ENCODE results near the gene BCL6. TPM values are rescaled to one million over a fixed set of nuclear protein-coding genes. Genes with fewer than 3 reads are reported as not detected.

BCL6 gene
- total RNA-seq, 6 experiments from 2014 or later = 28.0 to 36.5 (median 31.1) TPM

GRCh38 chr3:187769771-187770170 is 24.5 kb upstream of the BCL6 start:
- H3K4me1 Mint-ChIP-seq (ENCODE audit: low read depth) = peaks cover 36% of the 10 kb centered on the region
- no peak for DNase-seq
- TF ChIP-seq CTCF (IDR thresholded peaks at IDR 0.05) = no peak
- H3K4me3 Mint-ChIP-seq = no peak overlapping the region
- H3K36me3 Mint-ChIP-seq (ENCODE audit: low read depth) = no peaks in the 10 kb centered on the region; the same call in 1 of the 2 replicates
- no peaks in the 10 kb centered on the region for H3K9me3 Mint-ChIP-seq
- H3K27ac Mint-ChIP-seq = no peak overlapping the region
- no peaks in the 10 kb centered on the region for H3K27me3 Mint-ChIP-seq (ENCODE audit: insufficient read depth)

DNA sequence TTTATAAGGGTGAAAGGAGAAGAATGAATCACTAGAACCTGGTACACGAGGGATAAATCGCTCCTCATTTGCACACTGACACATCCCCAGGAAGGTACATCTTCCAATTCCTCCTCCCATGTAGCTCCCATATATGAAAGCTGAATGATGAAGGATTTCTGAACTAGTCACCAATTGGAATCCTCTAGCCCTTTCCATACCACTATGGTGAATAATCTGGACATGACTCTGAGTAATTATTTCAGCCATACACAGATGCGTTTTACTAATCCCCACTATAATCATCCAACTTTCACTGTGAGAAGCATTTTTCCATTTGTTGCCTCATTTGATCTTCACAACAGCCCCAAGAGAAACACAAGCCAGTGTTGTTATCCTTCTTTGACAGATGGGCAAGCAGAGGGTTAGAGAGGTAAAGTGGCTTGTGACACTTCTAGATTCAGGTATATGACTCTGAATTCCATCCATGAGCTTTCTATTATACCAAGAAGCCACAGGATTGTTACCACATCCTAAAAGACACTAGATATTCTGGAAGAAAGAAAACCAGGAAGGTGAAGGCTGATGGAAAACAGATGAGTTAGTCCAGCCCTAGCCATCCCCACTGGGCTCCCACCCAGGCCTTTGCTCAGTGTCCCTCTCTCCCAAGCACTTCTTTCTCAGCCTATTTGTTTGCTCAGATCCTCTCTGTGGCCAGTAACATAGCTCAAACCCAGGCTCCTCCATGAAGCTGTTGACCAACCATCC is 22.2 kb upstream of the BCL6 start:
- Mint-ChIP-seq H3K27me3 (ENCODE audit: insufficient read depth) (no peaks in the 10 kb centered on the region), H3K4me3 (peak overlapping the region; percentile 18), H3K9me3 (no peaks in the 10 kb centered on the region), H3K36me3 (ENCODE audit: low read depth) (no peaks in the 10 kb centered on the region; the same call in 1 of the 2 replicates), H3K4me1 (ENCODE audit: low read depth) (peaks cover 49% of the 10 kb centered on the region), H3K27ac (peak overlapping the region; percentile 78)
- TF ChIP-seq CTCF (IDR thresholded peaks at IDR 0.05) = no peak
- peak; percentile 93 for DNase-seq

DNA sequence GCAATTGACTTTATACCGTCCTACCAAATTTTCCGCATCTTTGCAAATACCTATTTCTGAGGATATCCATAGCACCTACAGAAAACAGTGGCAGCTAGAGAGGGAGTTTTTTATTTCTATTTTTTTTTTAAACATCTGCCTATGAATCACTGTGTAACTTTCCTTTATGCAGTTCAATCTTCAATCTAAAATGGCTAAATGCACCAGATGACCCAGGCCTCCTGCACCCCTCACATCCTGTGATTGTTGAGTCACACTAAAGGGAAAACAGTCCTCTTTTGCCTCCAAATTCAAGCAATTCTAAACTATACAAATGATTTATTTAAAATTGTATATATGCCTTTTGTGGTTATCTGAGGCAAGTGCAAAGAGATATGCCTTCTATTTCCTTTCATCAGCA is 20.1 kb upstream of the BCL6 start:
- Mint-ChIP-seq H3K27ac (no peak overlapping the region), H3K27me3 (ENCODE audit: insufficient read depth) (no peaks in the 10 kb centered on the region), H3K4me1 (ENCODE audit: low read depth) (peaks cover 49% of the 10 kb centered on the region), H3K4me3 (no peak overlapping the region), H3K9me3 (no peaks in the 10 kb centered on the region), H3K36me3 (ENCODE audit: low read depth) (no peaks in the 10 kb centered on the region; the same call in 1 of the 2 replicates)
- no peak for TF ChIP-seq CTCF (IDR thresholded peaks at IDR 0.05)
- DNase-seq = peak; percentile 31

DNA sequence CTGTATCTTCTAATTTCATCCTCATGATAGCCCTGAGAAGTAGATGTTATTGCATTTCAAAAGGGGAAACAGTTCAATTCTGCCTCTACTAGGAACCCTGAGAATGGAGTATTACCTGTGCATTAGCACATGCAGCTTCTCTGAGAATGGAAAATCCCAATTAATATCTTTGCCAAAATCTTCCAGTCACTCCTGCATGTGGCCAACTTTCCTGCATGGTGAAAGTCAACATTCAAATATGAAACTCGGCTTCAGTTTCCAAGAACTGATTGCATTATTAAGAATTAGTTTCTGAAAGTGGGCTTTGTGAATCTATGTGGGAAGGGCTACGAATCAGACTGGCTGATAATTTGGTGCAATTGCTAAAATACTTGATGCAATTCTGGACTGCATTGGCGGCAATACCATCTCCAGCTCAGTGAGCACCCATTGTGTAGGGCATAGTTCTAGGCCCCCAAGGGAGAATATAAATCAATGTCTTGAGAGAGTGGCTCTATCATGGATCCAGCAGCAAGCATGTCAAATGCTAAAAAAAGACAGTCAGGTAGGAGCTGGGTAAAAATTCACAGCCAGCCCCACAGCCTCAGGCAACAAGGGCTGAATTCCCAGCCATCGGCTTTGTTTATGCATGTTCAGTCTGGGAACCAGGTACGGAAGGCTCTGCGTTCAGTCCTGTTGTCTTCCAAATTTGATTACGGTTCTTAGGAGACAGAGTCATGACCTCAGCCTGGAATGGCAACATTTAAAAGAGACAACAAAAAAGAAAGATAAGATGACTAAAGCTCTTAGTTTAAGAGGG is 18.8 kb upstream of the BCL6 start:
- H3K36me3 Mint-ChIP-seq (ENCODE audit: low read depth) = no peaks in the 10 kb centered on the region; the same call in 1 of the 2 replicates
- no peak for DNase-seq
- H3K4me1 Mint-ChIP-seq (ENCODE audit: low read depth) = peaks cover 59% of the 10 kb centered on the region
- TF ChIP-seq CTCF (IDR thresholded peaks at IDR 0.05) = no peak
- no peak overlapping the region for H3K27ac Mint-ChIP-seq
- no peaks in the 10 kb centered on the region for H3K27me3 Mint-ChIP-seq (ENCODE audit: insufficient read depth)
- no peaks in the 10 kb centered on the region for H3K9me3 Mint-ChIP-seq
- H3K4me3 Mint-ChIP-seq = no peak overlapping the region

DNA sequence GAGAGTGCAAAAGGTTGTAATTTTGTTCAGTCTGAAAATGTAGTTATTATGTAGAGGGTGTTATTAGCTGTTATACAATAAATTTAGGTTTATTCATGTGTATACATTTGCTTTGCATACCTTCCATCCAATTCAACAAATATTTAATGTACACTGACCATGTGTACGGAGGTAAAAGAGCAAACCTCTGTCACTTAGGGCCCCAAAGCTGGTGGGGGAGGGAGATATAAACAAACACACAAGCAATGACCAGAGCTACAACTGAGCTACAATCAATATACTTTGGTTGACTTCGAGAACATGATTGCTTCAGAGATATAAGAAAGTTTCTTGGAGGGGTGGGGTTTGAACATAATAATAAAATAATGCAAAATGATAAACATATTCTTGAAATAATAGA is 17.5 kb upstream of the BCL6 start:
- no peak overlapping the region for H3K4me3 Mint-ChIP-seq
- no peak for TF ChIP-seq CTCF (IDR thresholded peaks at IDR 0.05)
- no peaks in the 10 kb centered on the region for H3K9me3 Mint-ChIP-seq
- H3K27ac Mint-ChIP-seq = no peak overlapping the region
- no peaks in the 10 kb centered on the region for H3K27me3 Mint-ChIP-seq (ENCODE audit: insufficient read depth)
- H3K4me1 Mint-ChIP-seq (ENCODE audit: low read depth) = peaks cover 51% of the 10 kb centered on the region
- DNase-seq = no peak
- H3K36me3 Mint-ChIP-seq (ENCODE audit: low read depth) = no peaks in the 10 kb centered on the region

Measured in HFFc6 (cell line).